ENCODE measurements around the gene DCTN2. TPM values are rescaled to one million over a fixed set of nuclear protein-coding genes. Genes with fewer than 3 reads are reported as not detected.

DCTN2 gene
- total RNA-seq, 2 experiments from 2014 or later = 68.4 to 97.2 TPM

GRCh38 chr12:57545809-57546437, 1.1 kb downstream of the DCTN2 start:
- H4K20me1 ChIP-seq (ENCODE audit: insufficient read depth, low read length) = no peaks in the 10 kb centered on the region
- peak overlapping the region; percentile 71 for H3K4me2 ChIP-seq (ENCODE audit: low read length)
- TF ChIP-seq EZH2phosphoT487 (IDR thresholded peaks at IDR 0.05; ENCODE audit: borderline replicate concordance, low read depth, low read length) (no peak), CTCF (conservative IDR thresholded peaks at IDR 0.05; ENCODE audit: low read length) (no peak)
- peak overlapping the region; percentile 86 for H3K4me3 ChIP-seq (ENCODE audit: low read depth, low read length, poor library complexity, severe bottlenecking)
- H3K9me2 ChIP-seq (ENCODE audit: insufficient read depth, low read length) = no peaks in the 10 kb centered on the region
- intact Hi-C loops (cut with micrococcal nuclease; ENCODE audit: unreplicated experiment) = loop anchor here (2.0 kb wide), 1 partner anchor 23 kb away; the partner anchor contains the start of gene MBD6
- H3K4me1 ChIP-seq (ENCODE audit: insufficient read depth, low read length, poor library complexity, severe bottlenecking) = peaks cover 23% of the 10 kb centered on the region
- H3K36me3 ChIP-seq (ENCODE audit: insufficient read depth, low read length) = peaks cover 7% of the 10 kb centered on the region; the same call in 1 of the 2 replicates
- H3K9me3 ChIP-seq (ENCODE audit: low read length) = no peaks in the 10 kb centered on the region
- ChIA-PET POLR2A (interaction anchor here (1.1 to 1.4 kb wide), 3 partner anchors 9 to 21 kb away, joined by 3 to 4 read pairs (median 3); no protein-coding TSS in a partner anchor), CTCF (ENCODE audit: unreplicated experiment) (interaction anchor here (0.5 kb wide), 1 partner anchor 91 kb away, joined by 3 read pairs; the partner anchor contains the start of gene INHBE)
- H3K27ac ChIP-seq (ENCODE audit: low read depth, low read length, poor library complexity, severe bottlenecking) = no peak overlapping the region
- BruUV-seq (replicated peaks) = no TSS peak
- no peak for DNase-seq (ENCODE audit: low spot score)
- H3K79me2 ChIP-seq (ENCODE audit: insufficient read depth, low read depth, low read length) = peaks cover 16% of the 10 kb centered on the region; the same call in 1 of the 2 replicates
- no peak overlapping the region for H2AFZ ChIP-seq (ENCODE audit: low read length)

- H3K9me2 ChIP-seq (ENCODE audit: insufficient read depth, low read length) = no peaks in the 10 kb centered on the region
- no peaks in the 10 kb centered on the region for H4K20me1 ChIP-seq (ENCODE audit: insufficient read depth, low read length)
- CTCF ChIA-PET (ENCODE audit: unreplicated experiment) = no interaction called here
- intact Hi-C loops (cut with micrococcal nuclease; ENCODE audit: unreplicated experiment) = no loop called here
- H2AFZ ChIP-seq (ENCODE audit: low read length) = no peak overlapping the region
- peaks cover 27% of the 10 kb centered on the region; the same call in 1 of the 2 replicates for H3K36me3 ChIP-seq (ENCODE audit: insufficient read depth, low read length)
- no peaks in the 10 kb centered on the region for H3K9me3 ChIP-seq (ENCODE audit: low read length)
- no peak for DNase-seq (ENCODE audit: low spot score)
- POLR2A ChIA-PET = interaction anchor here (0.6 kb wide), 2 partner anchors 208 to 472 kb away, joined by 3 read pairs; partner anchors contain the start of gene CDK4
- peaks cover 29% of the 10 kb centered on the region for H3K4me1 ChIP-seq (ENCODE audit: insufficient read depth, low read length, poor library complexity, severe bottlenecking)
- BruUV-seq (replicated peaks) = no TSS peak
- peaks cover 16% of the 10 kb centered on the region; the same call in 1 of the 2 replicates for H3K79me2 ChIP-seq (ENCODE audit: insufficient read depth, low read depth, low read length)
- no peak overlapping the region for H3K4me3 ChIP-seq (ENCODE audit: low read depth, low read length, poor library complexity, severe bottlenecking)
- H3K27ac ChIP-seq (ENCODE audit: low read depth, low read length, poor library complexity, severe bottlenecking) = no peak overlapping the region
- TF ChIP-seq CTCF (conservative IDR thresholded peaks at IDR 0.05; ENCODE audit: low read length) (no peak), EZH2phosphoT487 (IDR thresholded peaks at IDR 0.05; ENCODE audit: borderline replicate concordance, low read depth, low read length) (no peak)
- no peak overlapping the region for H3K4me2 ChIP-seq (ENCODE audit: low read length)
These were observed 3.4 kb downstream of the DCTN2 start for GRCh38 chr12:57543581-57543980.

- intact Hi-C loops (cut with micrococcal nuclease; ENCODE audit: unreplicated experiment) = no loop called here
- CTCF ChIA-PET (ENCODE audit: unreplicated experiment) = no interaction called here
These were observed 5.3 kb downstream of the DCTN2 start for GRCh38 chr12:57541717-57542116.

More at GRCh38 chr12:57541717-57542116, 5.3 kb downstream of the DCTN2 start:
- TF ChIP-seq CTCF (conservative IDR thresholded peaks at IDR 0.05; ENCODE audit: low read length) (no peak), EZH2phosphoT487 (IDR thresholded peaks at IDR 0.05; ENCODE audit: borderline replicate concordance, low read depth, low read length) (no peak)
- Histone ChIP-seq H3K9me3 (ENCODE audit: low read length) (no peaks in the 10 kb centered on the region), H2AFZ (ENCODE audit: low read length) (no peak overlapping the region), H3K36me3 (ENCODE audit: insufficient read depth, low read length) (peaks cover 39% of the 10 kb centered on the region), H3K27ac (ENCODE audit: low read depth, low read length, poor library complexity, severe bottlenecking) (no peak overlapping the region), H4K20me1 (ENCODE audit: insufficient read depth, low read length) (no peaks in the 10 kb centered on the region), H3K4me3 (ENCODE audit: low read depth, low read length, poor library complexity, severe bottlenecking) (no peak overlapping the region), H3K4me2 (ENCODE audit: low read length) (no peak overlapping the region), H3K9me2 (ENCODE audit: insufficient read depth, low read length) (no peaks in the 10 kb centered on the region), H3K4me1 (ENCODE audit: insufficient read depth, low read length, poor library complexity, severe bottlenecking) (peaks cover 22% of the 10 kb centered on the region), H3K79me2 (ENCODE audit: insufficient read depth, low read depth, low read length) (peaks cover 14% of the 10 kb centered on the region; the same call in 1 of the 2 replicates)
- POLR2A ChIA-PET = interaction anchor here (0.8 to 2.3 kb wide), 2 partner anchors 18 to 36 kb away, joined by 3 to 8 read pairs; no protein-coding TSS in a partner anchor
- no TSS peak for BruUV-seq (replicated peaks)
- DNase-seq (ENCODE audit: low spot score) = no peak
